Activated effector memory CD4-positive, alpha-beta T cell treated with Interleukin-2 at 50 U/mL for 16 hours (primary cell): ENCODE results near the gene SPNS2.
"Not testable (repeated sequence)": the region's sequence is repeated elsewhere in the genome, so short reads cannot be mapped to it uniquely, and the experiment has no call there.

Experiments used
- DNase-seq: peaks from one replicate; pipeline ENCODE4 v3.0.0-alpha.2; 2020

SPNS2 gene

GRCh38 chr17:4576161-4576558 lies 77.5 kb downstream of the SPNS2 start:
- no peak for DNase-seq

- DNase-seq = no peak
Measured at GRCh38 chr17:4576729-4577322, 78.1 kb downstream of the SPNS2 start.

GRCh38 chr17:4577386-4577993 lies 78.8 kb downstream of the SPNS2 start:
- DNase-seq = no peak

- DNase-seq = not testable (repeated sequence)
Measured at GRCh38 chr17:4578349-4578748, 79.7 kb downstream of the SPNS2 start.

- DNase-seq = no peak
Measured at GRCh38 chr17:4579678-4580077, 81.0 kb downstream of the SPNS2 start.

- no peak for DNase-seq
Measured at GRCh38 chr17:4580291-4580690, 81.6 kb downstream of the SPNS2 start.

GRCh38 chr17:4582101-4582501 lies 83.4 kb downstream of the SPNS2 start:
- DNase-seq = no peak

- DNase-seq = no peak
Measured at GRCh38 chr17:4582691-4583090, 84.0 kb downstream of the SPNS2 start.

GRCh38 chr17:4583206-4583605 lies 84.5 kb downstream of the SPNS2 start:
- DNase-seq = no peak

- no peak for DNase-seq
Measured at GRCh38 chr17:4583782-4584100, 85.1 kb downstream of the SPNS2 start.

GRCh38 chr17:4584101-4584916 lies 85.6 kb downstream of the SPNS2 start, which contains the start of gene SMTNL2:
Gene SMTNL2, plus strand, starts transcription at chr17:4584529. Its CDS starts 77 bp downstream, at chr17:4584606.
- DNase-seq = no peak

- no peak for DNase-seq
Measured at GRCh38 chr17:4584917-4585637, 86.4 kb downstream of the SPNS2 start.

- DNase-seq = no peak
Measured at GRCh38 chr17:4585638-4585994, 86.9 kb downstream of the SPNS2 start.

- no peak for DNase-seq
Measured at GRCh38 chr17:4586043-4586442, 87.4 kb downstream of the SPNS2 start.

GRCh38 chr17:4587195-4587594 lies 88.5 kb downstream of the SPNS2 start:
- no peak for DNase-seq

- DNase-seq = no peak
Measured at GRCh38 chr17:4587803-4588202, 89.1 kb downstream of the SPNS2 start.

GRCh38 chr17:4588391-4588790 lies 89.7 kb downstream of the SPNS2 start:
- DNase-seq = no peak
